ENCODE measurements around the gene ZFR2. TPM values are rescaled to one million over a fixed set of nuclear protein-coding genes. Genes with fewer than 3 reads are reported as not detected.

The ZFR2 gene
- total RNA-seq, 1 experiment from 2014 or later: 1.7 TPM

DNA sequence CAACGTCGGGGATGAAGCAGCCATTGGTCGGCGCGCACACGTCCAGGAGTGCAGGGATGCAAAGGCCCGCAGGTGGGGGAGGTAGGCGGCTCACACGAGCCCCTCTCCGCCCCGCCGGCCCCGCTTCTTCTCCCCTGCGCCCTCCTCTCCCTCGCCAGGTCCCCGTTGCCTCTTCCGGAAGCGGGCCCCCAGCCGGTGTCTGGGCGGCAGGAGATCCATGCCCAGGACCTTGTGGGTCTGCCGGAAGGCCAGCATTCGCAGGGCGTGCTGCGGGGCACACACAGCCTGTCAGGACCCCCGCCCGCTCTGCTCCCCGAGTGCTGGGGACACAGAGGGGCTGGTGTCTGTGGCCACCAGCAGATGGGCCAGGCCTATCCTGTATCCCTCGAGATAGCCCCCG is 63.0 kb downstream of the ZFR2 start:
- no peak for DNase-seq (ENCODE audit: low spot score)
- no TSS peak for BruUV-seq (replicated peaks)
- H3K4me3 ChIP-seq (ENCODE audit: low read depth, low read length, poor library complexity, severe bottlenecking): no peak overlapping the region
- H3K36me3 ChIP-seq (ENCODE audit: insufficient read depth, low read length, poor library complexity, severe bottlenecking): no peaks in the 10 kb centered on the region
- ChIA-PET CTCF (no interaction called here), POLR2A (ENCODE audit: low non-redundant PET) (no interaction called here)
- no peaks in the 10 kb centered on the region for H3K9me3 ChIP-seq (ENCODE audit: low read depth, low read length, poor library complexity, severe bottlenecking)
- H3K4me1 ChIP-seq (ENCODE audit: insufficient read depth, low read length, poor library complexity, severe bottlenecking): peaks cover 6% of the 10 kb centered on the region
- no peak overlapping the region for H3K27ac ChIP-seq (ENCODE audit: low read depth, low read length, poor library complexity, severe bottlenecking)
- H3K27me3 ChIP-seq (replicated peaks; ENCODE audit: insufficient read depth, low read depth, low read length, poor library complexity): peaks cover 12% of the 10 kb centered on the region
- TF ChIP-seq EZH2 (IDR thresholded peaks at IDR 0.05; ENCODE audit: borderline replicate concordance, low read depth, low read length, poor library complexity, severe bottlenecking): no peak
- intact Hi-C loops (cut with micrococcal nuclease; ENCODE audit: unreplicated experiment): no loop called here

DNA sequence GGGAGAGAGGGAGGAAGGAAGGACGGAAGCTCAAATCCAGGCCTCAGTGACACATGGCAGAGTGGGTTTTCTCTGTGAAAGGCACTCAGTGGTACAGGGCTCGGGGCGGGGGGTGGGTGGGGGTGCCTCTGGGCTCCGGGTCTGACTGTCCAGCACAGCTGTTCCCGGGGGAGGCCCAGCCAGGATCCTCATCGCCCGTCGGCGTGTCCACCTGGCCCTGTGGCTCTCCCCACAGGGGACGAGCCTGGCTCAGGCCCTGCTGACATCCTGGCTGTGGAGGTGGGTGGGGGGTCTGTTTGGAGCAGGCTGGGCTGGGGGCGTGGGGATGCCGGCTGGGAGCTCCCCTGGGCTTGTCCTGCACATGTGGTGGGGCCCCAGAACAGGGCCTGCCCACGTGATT is 64.4 kb downstream of the ZFR2 start:
- POLR2A ChIA-PET (ENCODE audit: low non-redundant PET): no interaction called here
- no peak overlapping the region for H3K27ac ChIP-seq (ENCODE audit: low read depth, low read length, poor library complexity, severe bottlenecking)
- TF ChIP-seq, protein P1, sequence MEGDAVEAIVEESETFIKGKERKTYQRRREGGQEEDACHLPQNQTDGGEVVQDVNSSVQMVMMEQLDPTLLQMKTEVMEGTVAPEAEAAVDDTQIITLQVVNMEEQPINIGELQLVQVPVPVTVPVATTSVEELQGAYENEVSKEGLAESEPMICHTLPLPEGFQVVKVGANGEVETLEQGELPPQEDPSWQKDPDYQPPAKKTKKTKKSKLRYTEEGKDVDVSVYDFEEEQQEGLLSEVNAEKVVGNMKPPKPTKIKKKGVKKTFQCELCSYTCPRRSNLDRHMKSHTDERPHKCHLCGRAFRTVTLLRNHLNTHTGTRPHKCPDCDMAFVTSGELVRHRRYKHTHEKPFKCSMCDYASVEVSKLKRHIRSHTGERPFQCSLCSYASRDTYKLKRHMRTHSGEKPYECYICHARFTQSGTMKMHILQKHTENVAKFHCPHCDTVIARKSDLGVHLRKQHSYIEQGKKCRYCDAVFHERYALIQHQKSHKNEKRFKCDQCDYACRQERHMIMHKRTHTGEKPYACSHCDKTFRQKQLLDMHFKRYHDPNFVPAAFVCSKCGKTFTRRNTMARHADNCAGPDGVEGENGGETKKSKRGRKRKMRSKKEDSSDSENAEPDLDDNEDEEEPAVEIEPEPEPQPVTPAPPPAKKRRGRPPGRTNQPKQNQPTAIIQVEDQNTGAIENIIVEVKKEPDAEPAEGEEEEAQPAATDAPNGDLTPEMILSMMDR (conservative IDR thresholded peaks at IDR 0.05; ENCODE audit: low read depth, low read length): no peak
- no peak for TF ChIP-seq EZH2 (IDR thresholded peaks at IDR 0.05; ENCODE audit: borderline replicate concordance, low read depth, low read length, poor library complexity, severe bottlenecking)
- CTCF ChIA-PET: interaction anchor here (0.5 to 0.7 kb wide), 2 partner anchors 43 to 212 kb away, joined by 3 read pairs; partner anchors contain the start of gene APBA3
- no peak overlapping the region for H3K4me3 ChIP-seq (ENCODE audit: low read depth, low read length, poor library complexity, severe bottlenecking)
- no peaks in the 10 kb centered on the region for H3K9me3 ChIP-seq (ENCODE audit: low read depth, low read length, poor library complexity, severe bottlenecking)
- peaks cover 18% of the 10 kb centered on the region for H3K27me3 ChIP-seq (replicated peaks; ENCODE audit: insufficient read depth, low read depth, low read length, poor library complexity)
- peaks cover 6% of the 10 kb centered on the region for H3K4me1 ChIP-seq (ENCODE audit: insufficient read depth, low read length, poor library complexity, severe bottlenecking)
- H3K36me3 ChIP-seq (ENCODE audit: insufficient read depth, low read length, poor library complexity, severe bottlenecking): no peaks in the 10 kb centered on the region
- intact Hi-C loops (cut with micrococcal nuclease; ENCODE audit: unreplicated experiment): no loop called here
- BruUV-seq (replicated peaks): no TSS peak
- no peak for DNase-seq (ENCODE audit: low spot score)

DNA sequence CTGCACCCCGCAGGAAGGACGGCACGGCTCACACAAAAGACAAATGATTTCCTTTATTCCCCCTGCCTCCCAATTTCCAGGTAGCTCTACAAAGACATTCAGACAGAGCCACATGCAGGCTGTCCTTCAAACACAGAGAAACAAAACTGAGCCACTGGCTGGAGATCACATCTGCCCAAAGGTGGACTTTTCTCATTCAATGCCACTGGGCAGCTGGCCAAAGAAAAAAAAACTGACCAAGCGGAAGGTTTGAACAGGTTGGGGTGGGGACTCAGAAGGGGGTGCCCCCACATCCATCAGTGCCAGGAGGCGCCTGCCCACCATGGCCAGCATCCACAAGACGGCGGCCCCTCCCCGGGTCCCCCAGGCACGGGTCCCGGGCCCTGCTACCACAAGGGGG is 64.9 kb downstream of the ZFR2 start:
- H3K27ac ChIP-seq (ENCODE audit: low read depth, low read length, poor library complexity, severe bottlenecking): no peak overlapping the region
- peaks cover 18% of the 10 kb centered on the region for H3K27me3 ChIP-seq (replicated peaks; ENCODE audit: insufficient read depth, low read depth, low read length, poor library complexity)
- ChIA-PET CTCF (interaction anchor here (0.7 kb wide), 1 partner anchor 43 kb away, joined by 3 read pairs; the partner anchor contains the start of gene APBA3), POLR2A (ENCODE audit: low non-redundant PET) (no interaction called here)
- intact Hi-C loops (cut with micrococcal nuclease; ENCODE audit: unreplicated experiment): no loop called here
- TF ChIP-seq, protein P1 (conservative IDR thresholded peaks at IDR 0.05; ENCODE audit: low read depth, low read length): no peak
- TF ChIP-seq EZH2 (IDR thresholded peaks at IDR 0.05; ENCODE audit: borderline replicate concordance, low read depth, low read length, poor library complexity, severe bottlenecking): no peak
- DNase-seq (ENCODE audit: low spot score): no peak
- H3K9me3 ChIP-seq (ENCODE audit: low read depth, low read length, poor library complexity, severe bottlenecking): no peaks in the 10 kb centered on the region
- no peak overlapping the region for H3K4me3 ChIP-seq (ENCODE audit: low read depth, low read length, poor library complexity, severe bottlenecking)
- H3K4me1 ChIP-seq (ENCODE audit: insufficient read depth, low read length, poor library complexity, severe bottlenecking): peaks cover 6% of the 10 kb centered on the region
- BruUV-seq (replicated peaks): no TSS peak
- no peaks in the 10 kb centered on the region for H3K36me3 ChIP-seq (ENCODE audit: insufficient read depth, low read length, poor library complexity, severe bottlenecking)
